Stimulated activated CD8-positive, alpha-beta memory T cell treated with anti-CD3 and anti-CD28 coated beads, Interleukin-15, amount 100 ng/mL, for 24 hours (primary cell): ENCODE data around the gene RABL3.
"Not testable (repeated sequence)": the region's sequence is repeated elsewhere in the genome, so short reads cannot be mapped to it uniquely, and the experiment has no call there.

Experiments used
- DNase-seq: peaks from one replicate; pipeline ENCODE4 v3.0.0-alpha.2; 2020; ENCODE audit warnings: low read depth

RABL3 gene

DNA sequence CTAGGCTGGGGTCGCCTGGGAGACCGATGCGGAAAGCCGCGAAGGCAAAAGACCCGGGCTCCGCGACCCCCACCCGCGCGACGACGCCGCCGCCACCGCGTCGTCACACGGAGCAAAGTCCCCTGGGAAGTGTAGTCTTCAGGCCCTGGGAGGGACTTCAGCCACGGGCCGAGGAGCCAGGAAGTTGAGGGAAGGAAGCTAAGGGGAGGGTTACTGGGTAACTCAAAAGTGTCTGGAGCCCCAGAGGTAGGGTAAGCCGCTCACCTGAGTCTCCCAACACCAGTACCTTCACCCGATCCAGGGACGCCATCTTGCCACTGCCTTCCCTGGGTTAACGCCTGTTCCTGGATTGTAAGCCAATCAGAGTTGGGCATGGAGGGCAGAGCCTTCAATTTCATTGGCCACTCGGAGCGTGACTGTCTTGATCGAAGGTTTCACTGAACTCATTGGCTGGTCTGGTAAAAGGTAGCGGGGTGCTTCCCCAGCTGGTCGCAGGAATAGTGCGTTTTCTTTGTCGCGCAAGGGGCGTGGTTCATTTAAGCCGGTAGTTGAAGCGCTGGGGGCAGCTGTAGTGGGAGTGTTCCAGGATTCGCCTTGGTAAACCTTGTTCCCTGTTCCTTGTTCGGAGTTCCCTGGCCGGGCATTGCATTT, at the start of gene RABL3, which contains the start of gene GTF2E1:
RABL3 (minus strand) TSS at position 319 of the 651 bp plus-strand sequence; CDS start at position 310, 9 bp downstream.
GTF2E1 (plus strand) TSS at position 547 of the 651 bp plus-strand sequence. CDS start 7,809 bp downstream, outside the sequence.
- DNase-seq, result peak; percentile 86

DNA sequence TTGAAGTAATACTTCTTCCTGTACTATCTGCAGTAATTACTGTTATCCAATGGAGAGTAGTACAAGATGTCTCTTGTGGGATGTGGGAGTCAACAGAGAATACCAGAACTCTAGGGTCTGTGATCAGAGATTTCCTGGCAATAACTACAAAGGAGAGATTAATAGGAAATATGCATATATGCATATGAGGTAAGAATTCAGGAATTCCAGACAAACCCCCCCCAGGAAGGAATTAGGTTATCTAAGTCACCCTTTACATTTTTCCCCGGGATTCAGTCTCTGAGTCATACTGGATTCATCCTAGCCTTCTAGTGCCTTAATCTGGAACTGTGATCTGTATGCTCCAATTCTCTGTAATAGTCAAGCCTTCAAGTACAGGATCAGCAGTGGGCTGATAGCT, 49.6 kb upstream of the RABL3 start:
- DNase-seq, result no peak

GRCh38 chr3:120791010-120791409, 48.7 kb upstream of the RABL3 start:
- no peak for DNase-seq

- DNase-seq, result not testable (repeated sequence)
Measured at GRCh38 chr3:120785832-120786231, 43.5 kb upstream of the RABL3 start.

- no peak for DNase-seq
Measured at GRCh38 chr3:120780977-120781376, 38.7 kb upstream of the RABL3 start.

DNA sequence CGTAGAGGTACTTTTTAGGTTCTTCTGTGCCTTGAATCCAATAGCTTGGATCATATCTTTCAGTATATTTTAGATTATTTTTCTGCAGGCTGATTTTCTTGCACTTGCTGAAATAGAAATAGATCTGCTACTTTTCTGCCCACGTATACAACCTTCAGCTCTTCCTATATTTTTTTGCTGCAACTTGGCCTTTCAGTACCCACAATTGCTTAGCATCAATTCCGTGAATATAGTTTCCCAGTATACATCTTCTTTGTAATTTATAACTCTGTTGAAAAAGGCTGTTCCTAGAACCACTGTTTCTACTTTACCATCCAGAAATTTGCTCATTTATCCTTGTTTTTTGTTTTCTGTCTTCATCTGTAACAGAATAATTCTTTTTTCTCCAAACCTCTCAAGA, 36.5 kb upstream of the RABL3 start:
- DNase-seq, result no peak

DNA sequence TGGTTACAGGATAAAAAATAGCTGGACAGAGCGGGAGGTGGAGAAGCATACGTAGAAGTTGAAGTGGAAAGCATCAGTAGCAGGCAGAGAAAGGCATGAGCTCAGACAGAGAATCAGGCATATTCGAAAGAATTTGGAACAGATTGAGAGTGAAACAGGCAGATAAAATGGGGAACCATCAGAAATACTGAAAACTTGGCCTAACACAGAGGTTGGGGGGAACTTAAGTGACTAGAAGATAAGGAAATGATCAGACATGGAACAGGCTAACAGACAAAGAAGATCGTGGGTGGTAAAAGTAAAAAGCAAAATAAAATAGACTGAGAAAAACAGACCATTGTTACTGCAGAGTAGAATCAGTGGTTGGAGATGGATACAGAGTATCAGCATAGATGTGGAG, 33.1 kb upstream of the RABL3 start:
- DNase-seq, result no peak

DNA sequence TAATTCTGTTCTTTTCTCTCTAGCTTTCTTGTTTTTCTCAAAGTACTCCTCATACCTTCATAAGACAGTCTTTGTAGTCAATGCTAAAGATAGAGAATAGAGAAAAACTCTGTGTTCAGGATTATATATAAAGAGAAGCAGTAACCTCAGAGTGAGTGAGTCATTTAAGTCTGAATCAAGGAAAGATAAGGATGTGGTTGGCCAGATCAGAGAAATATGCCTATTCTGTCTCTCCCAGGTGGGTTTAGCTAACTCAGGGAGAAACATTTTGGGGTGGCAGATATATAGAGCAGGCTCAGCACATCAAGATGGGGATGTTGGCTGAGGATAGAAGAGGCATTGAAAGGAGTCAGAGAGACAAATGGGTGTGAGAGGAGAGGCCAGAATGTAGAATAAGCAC, 31.6 kb upstream of the RABL3 start:
- no peak for DNase-seq

GRCh38 chr3:120772081-120772480, 29.8 kb upstream of the RABL3 start:
- DNase-seq, result no peak

DNA sequence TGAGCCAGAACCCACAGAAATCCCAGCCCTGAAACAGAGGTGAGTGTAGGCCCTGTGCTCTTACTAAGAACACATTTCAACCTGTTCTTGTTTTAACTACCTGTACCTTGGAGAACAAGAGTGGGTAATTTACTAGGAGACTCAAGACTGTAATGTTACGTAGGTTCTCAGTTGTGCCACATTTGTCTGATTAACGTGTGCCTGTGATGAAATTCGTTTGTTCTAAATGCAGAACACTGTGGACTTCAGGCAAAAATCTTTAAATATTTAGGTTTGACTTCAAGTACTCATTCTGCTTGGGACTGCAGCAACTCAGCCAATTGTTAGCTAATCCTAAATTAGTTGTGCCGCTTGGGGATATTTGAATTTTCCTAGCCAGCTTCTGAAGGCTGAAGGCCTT, 28.6 kb upstream of the RABL3 start:
- no peak for DNase-seq

DNA sequence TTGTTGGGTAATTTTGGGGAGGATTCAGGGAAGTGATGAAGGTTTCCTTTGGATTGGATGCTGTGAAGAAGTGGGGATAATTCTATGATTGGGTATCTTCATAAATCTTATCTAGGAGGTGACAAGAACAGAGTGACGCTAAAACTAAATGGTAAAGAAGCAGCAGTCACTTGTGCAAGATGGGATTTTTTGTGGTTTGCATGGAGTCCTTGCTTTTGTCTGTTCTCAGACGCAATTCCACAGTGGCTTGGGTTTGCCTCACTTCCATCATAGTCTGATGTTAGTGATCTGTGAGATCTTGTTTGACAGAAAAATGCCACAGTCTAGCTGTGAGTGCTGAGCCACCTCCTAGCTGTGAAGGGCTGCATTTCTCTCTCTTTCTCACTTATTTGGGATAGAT, 27.1 kb upstream of the RABL3 start:
- no peak for DNase-seq

DNA sequence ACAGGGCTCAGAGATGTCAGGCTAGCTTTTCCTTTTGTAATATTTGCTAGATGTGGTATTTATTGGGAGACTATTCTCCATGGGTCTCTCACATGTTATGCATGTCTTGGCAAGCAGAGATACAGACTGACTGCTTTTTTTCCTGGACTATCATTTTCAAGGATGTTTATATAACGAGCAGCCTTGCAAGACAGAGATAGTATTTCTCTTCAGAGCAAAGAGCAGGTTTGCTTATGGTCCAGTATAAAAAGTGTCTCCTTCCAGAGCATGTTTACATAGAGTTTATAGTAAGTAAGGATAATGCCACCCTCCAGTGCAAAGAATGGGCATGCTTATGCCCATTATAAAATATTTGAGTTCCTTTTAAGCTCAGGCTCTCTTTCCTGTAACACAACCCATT, 24.8 kb upstream of the RABL3 start:
- DNase-seq, result no peak

- DNase-seq, result no peak
Measured at GRCh38 chr3:120766576-120766975, 24.3 kb upstream of the RABL3 start.

- no peak for DNase-seq
Measured at GRCh38 chr3:120765830-120766493, 23.6 kb upstream of the RABL3 start.

- no peak for DNase-seq
Measured at GRCh38 chr3:120764206-120764605, 21.9 kb upstream of the RABL3 start.

GRCh38 chr3:120763601-120764000, 21.3 kb upstream of the RABL3 start:
- no peak for DNase-seq

GRCh38 chr3:120762615-120763014, 20.3 kb upstream of the RABL3 start:
- DNase-seq, result no peak

- DNase-seq, result not testable (repeated sequence)
Measured at GRCh38 chr3:120758551-120758950, 16.2 kb upstream of the RABL3 start.

GRCh38 chr3:120756061-120756460, 13.7 kb upstream of the RABL3 start:
- no peak for DNase-seq

DNA sequence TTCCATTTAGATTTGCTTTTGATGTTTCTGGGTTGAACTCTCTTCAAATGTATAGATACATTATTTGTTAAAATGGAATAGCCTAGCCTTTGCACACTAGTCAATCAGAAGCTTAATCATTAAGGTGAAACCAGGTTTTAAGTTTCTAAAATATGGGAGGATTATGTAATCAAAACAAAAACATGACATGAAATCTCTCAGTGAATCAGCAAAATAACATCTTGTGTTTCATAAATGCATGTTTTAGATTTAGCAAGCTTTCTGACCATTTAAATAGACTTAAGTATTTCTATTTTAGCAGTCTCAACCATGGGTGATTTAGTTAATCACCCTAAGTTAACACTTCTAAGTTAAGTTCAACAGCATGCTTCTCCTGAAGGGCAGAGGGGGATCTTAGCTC, 11.5 kb upstream of the RABL3 start:
- DNase-seq, result no peak

DNA sequence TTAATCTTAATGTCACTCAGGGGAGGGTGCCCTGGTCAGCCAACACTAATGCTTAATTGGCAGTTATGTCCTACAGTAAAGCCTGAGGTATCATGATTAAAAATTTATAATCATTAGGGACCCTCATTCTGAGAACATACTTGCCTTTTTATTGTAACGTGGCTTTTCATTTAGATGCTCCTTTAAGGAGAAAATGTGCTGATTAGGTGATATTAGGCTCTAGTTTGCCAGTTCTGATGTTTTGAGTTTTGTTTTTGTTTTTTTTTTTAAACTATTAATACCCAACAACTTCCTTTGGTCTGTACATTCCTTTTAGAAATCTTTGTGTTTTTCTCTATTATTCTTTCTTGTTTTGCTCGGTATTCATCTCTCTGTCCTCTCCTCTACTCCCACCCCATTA, 10.5 kb upstream of the RABL3 start:
- no peak for DNase-seq

DNA sequence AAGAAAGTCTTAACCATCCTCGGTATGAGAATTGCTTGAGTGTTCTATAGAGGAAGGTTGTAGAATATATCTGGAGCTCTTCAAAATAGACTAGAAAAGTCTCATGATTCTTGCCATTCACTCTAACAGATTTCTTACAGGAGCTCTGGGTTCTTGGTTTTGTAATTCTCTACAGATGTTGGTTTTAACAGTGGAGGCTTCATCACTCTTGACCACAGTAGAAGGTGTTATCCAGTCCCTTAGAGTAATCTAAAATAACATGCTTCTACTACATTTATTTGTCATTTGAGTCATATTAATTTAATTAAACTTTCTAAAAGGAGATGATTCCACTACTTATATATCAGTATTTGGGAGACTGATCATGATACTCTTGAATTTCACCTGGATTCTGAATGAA, 9.9 kb upstream of the RABL3 start:
- no peak for DNase-seq

DNA sequence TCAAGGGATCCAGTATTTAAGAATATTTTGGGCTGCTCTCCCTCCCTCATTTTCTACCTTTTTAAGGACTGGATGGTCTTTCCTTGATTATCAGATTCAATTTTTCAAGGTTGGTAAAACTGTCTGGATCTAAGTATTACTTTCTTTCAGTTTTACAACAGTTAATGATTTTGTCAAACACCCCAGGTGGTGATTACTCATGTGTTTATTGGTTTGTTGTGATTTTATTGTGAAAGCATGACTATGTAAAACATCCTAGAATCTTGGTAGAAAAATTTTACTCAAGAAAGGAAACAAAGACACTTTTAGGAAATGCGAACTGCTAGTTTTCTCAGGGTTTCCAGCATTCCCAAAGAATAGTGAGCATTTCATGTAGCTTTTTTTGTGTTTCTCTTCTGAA, 7.5 kb upstream of the RABL3 start:
- DNase-seq, result no peak

- DNase-seq, result no peak
Measured at GRCh38 chr3:120745466-120745865, 3.1 kb upstream of the RABL3 start.
